ENCODE results near the gene PDGFC. TPM values are rescaled to one million over a fixed set of nuclear protein-coding genes. Genes with fewer than 3 reads are reported as not detected.

Gene PDGFC
- total and polyA plus RNA-seq, 2 of the 8 experiments (the other 6 are each of a cell fraction or from before 2014, with no cell fraction given) = 0.65 to 2.7 TPM

DNA sequence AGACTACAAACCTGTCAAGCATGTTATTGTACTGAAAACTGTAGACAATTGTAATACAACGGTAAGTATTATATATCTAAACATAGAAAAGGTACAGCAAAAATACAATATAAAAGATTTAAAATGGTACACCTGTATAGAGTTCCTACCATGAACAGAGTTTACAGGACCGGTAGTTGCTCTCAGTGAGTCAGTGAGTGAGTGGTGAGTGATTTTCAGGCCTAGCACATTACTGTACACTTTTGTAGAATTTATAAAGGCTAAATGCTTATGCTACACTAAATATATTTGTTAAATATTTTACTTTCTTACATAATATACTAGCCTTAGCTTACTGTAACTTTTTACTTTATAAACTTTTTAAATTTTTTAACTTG, 37.4 kb downstream of the PDGFC start:
- H2BK12ac ChIP-seq (ENCODE audit: low read depth, low read length) = no peak overlapping the region
- H2BK5ac ChIP-seq (ENCODE audit: low read depth, low read length) = no peak overlapping the region
- H2BK20ac ChIP-seq (ENCODE audit: low read length) = no peak overlapping the region
- no peak for FAIRE-seq
- H4K20me1 ChIP-seq (replicated peaks in 1 of 2; ENCODE audit: control insufficient read depth in 1 of 2, insufficient read depth in 2 of 2, low read length in 2 of 2) = no peaks in the 10 kb centered on the region
- H3K14ac ChIP-seq (ENCODE audit: insufficient read length) = no peak overlapping the region
- H3K18ac ChIP-seq (ENCODE audit: extremely low read depth, low read length) = no peak overlapping the region
- no peak overlapping the region for H3K4me2 ChIP-seq (ENCODE audit: insufficient read depth in 1 of 2, low read depth in 2 of 2, low read length in 2 of 2)
- H4K8ac ChIP-seq (ENCODE audit: extremely low read depth, insufficient read depth, low read length) = no peak overlapping the region
- H3K9me3 ChIP-seq (ENCODE audit: insufficient read depth in 2 of 2, low read depth in 1 of 2, low read length in 1 of 2) = no peaks in the 10 kb centered on the region
- H2AK5ac ChIP-seq (ENCODE audit: low read depth, low read length) = no peak overlapping the region
- H3K23me2 ChIP-seq (ENCODE audit: low read depth, low read length) = no peaks in the 10 kb centered on the region
- no peak overlapping the region for H2BK15ac ChIP-seq (ENCODE audit: low read length)
- no peak overlapping the region for H3K56ac ChIP-seq (replicated peaks; ENCODE audit: insufficient read length, low read depth, low read length)
- no peaks in the 10 kb centered on the region for H3K4me1 ChIP-seq (replicated peaks in 1 of 4; ENCODE audit: control insufficient read depth in 3 of 4, insufficient read depth in 4 of 4, low read length in 3 of 4)
- H3K9ac ChIP-seq (replicated peaks in 1 of 4; ENCODE audit: extremely low read depth in 1 of 4, low read depth in 3 of 4, low read length in 3 of 4) = no peak overlapping the region
- H3K23ac ChIP-seq (ENCODE audit: insufficient read length) = no peak overlapping the region
- WGBS, 2 experiments (ENCODE audit: extremely low coverage in 1 of 2, insufficient coverage in 1 of 2, insufficient read length in 1 of 2, insufficient replicate concordance in 2 of 2, low coverage in 1 of 2, low lambda C conversion rate in 2 of 2, missing lambda C conversion rate in 1 of 2) = 97% methylated on average over 2 of the region's 2 CpGs; no CpG with 5 or more reads in 1 of the 2 experiments
- no peak overlapping the region for H4K5ac ChIP-seq (ENCODE audit: insufficient read length, low read depth, low read length)
- H4K91ac ChIP-seq (replicated peaks; ENCODE audit: insufficient read length, low read length) = no peak overlapping the region
- H3K27ac ChIP-seq (ENCODE audit: low read depth, low read length) = no peak overlapping the region
- ChIA-PET POLR2A (ENCODE audit: partially characterized antibody) (no interaction called here), CTCF (ENCODE audit: partially characterized antibody) (no interaction called here)
- no peak overlapping the region for H3K4me3 ChIP-seq (ENCODE audit: extremely low read depth in 1 of 4, insufficient read depth in 2 of 4, low read depth in 3 of 4, low read length in 4 of 4)
- no peak overlapping the region for H2AFZ ChIP-seq (ENCODE audit: low read length)
- H3K27me3 ChIP-seq (replicated peaks in 1 of 4; ENCODE audit: control insufficient read depth in 3 of 4, extremely low read depth in 1 of 4, insufficient read depth in 3 of 4, low read length in 3 of 4) = no peaks in the 10 kb centered on the region
- H2BK120ac ChIP-seq (replicated peaks; ENCODE audit: low read depth, low read length) = no peak overlapping the region
- H3K79me1 ChIP-seq (ENCODE audit: low read depth, low read length) = no peaks in the 10 kb centered on the region
- no peak for DNase-seq (ENCODE audit: low read depth in 1 of 2, low spot score in 2 of 2)
- no peaks in the 10 kb centered on the region for H3K36me3 ChIP-seq (ENCODE audit: control insufficient read depth in 2 of 4, insufficient read depth in 4 of 4, low read length in 3 of 4)
- no peak overlapping the region for H3K4ac ChIP-seq (replicated peaks; ENCODE audit: insufficient read length, low read depth, low read length)
- no peaks in the 10 kb centered on the region for H3K79me2 ChIP-seq (ENCODE audit: control insufficient read depth in 1 of 2, insufficient read depth in 2 of 2, low read length in 2 of 2)
- no peak for TF ChIP-seq BRCA1 (IDR thresholded peaks at IDR 0.05; ENCODE audit: low read depth, low read length)
- no peak for TF ChIP-seq SAP30 (IDR thresholded peaks at IDR 0.05; ENCODE audit: insufficient read depth, insufficient replicate concordance, low read length)
- TF ChIP-seq SRF (IDR thresholded peaks at IDR 0.05; ENCODE audit: low read depth, low read length) = no peak
- TF ChIP-seq BACH1 (IDR thresholded peaks at IDR 0.05; ENCODE audit: low read length) = no peak
- TF ChIP-seq ZNF274 (IDR thresholded peaks at IDR 0.05; ENCODE audit: borderline replicate concordance, extremely low read depth, low read length) = no peak
